HL-60 (cell line): ENCODE results near the gene GRK1.

Experiments
- CTCF ChIP-seq: IDR thresholded peaks from one replicate; pipeline ENCODE4 v1.5.1; 2011; ENCODE audit warnings: low read length, control low read depth, inconsistent platforms; ENCODE audit not compliant: insufficient read depth
- GABPA ChIP-seq: IDR thresholded peaks from 2 replicates; pipeline ENCODE4 v1.6.1; 2012; ENCODE audit warnings: low read depth
- POLR2AphosphoS5 ChIP-seq: IDR thresholded peaks from 2 replicates; pipeline ENCODE4 v1.6.1; 2012; ENCODE audit warnings: low read depth
- REST ChIP-seq: IDR thresholded peaks from 2 replicates; pipeline ENCODE4 v1.6.1; 2012; ENCODE audit warnings: low read depth; ENCODE audit not compliant: insufficient replicate concordance

- no peak for TF ChIP-seq GABPA
- TF ChIP-seq CTCF, result no peak
- TF ChIP-seq POLR2AphosphoS5, result no peak
- TF ChIP-seq REST, result no peak
Measured at GRCh38 chr13:113618455-113618854, 48.6 kb upstream of the GRK1 start.
